OCI-M1 (cell line): ENCODE data around the gene LINGO4.
"Not testable (repeated sequence)": the region's sequence is repeated elsewhere in the genome, so short reads cannot be mapped to it uniquely, and the experiment has no call there.

Experiments used
- DNase-seq: peaks from one replicate; lab custom pipeline; 2025; lab: John Stamatoyannopoulos, UW

LINGO4 gene

DNA sequence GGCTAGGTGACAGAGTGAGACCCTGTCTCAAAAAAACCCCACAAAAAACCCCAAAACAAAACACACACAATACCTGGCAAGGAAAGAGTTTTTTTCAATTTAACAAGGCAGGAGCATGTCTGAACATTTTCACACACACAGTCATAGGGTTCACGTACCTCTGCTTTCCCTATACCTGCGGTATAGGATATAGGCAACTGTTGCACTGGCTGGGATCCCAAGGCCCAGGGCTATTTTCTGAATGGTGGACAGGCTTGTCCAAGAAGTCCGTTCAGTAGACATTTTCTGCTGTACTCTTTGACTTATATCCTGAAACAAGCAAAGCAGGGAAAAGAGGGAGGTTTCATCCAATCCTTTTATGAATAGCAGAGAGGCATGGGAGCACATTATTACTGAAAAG lies 22.5 kb downstream of the LINGO4 start:
- no peak for DNase-seq

DNA sequence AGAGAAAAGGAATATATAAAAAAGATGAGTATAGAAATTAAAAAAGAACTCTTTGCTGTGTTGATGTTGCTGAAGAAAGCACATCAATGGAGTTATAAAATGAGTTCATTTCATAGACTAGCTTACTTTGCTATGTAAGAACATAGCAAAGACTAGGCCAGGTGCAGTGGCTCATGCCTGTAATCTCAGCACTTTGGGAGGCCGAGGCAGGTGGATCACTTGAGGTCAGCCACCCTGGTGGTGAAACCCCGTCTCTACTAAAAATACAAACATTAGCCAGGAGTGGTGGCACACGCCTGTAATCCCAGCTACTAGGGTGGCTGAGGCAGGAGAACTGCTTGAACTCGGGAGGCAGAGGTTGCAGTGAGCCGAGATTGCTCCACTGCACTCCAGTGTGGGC lies 23.2 kb downstream of the LINGO4 start:
- DNase-seq, result not testable (repeated sequence)

DNA sequence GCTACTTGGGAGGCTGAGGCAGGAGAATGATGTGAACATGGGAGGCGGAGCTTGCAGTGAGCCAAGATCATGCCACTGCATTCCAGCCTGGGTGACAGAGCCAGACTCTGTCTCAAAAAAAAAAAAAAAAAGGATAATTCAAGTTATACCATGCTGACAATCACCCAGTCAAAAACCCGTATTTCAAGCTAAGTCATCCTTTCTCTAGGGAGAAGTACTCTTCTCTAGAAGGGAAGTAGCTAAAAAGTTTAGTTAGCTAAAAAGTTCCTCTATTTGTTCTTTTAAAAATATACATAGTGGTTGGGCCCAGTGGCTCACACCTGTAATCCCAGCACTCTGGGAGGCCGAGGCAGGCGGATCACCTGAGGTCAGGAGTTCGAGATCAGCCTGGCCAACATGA lies 24.5 kb downstream of the LINGO4 start:
- DNase-seq, result not testable (repeated sequence)

DNA sequence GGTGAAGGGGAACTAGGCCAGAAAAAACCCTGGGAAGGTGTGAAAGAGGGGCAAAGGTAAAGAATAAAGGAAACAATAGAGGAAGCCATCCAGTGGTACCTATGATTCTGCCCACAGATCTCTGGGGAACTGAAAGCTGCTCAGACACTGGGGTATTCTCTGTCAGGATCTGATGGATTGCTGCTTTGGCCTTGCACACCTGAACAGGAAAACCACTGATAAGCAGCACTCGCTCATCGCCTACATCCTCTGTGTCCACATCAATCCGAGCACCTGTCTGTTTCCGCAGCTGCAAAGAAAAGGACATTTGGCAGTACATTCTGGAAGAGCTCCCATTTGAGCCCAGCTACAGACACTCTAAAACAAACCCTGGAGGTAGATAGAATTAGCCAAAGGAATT lies 25.4 kb downstream of the LINGO4 start:
- DNase-seq, result no peak

DNA sequence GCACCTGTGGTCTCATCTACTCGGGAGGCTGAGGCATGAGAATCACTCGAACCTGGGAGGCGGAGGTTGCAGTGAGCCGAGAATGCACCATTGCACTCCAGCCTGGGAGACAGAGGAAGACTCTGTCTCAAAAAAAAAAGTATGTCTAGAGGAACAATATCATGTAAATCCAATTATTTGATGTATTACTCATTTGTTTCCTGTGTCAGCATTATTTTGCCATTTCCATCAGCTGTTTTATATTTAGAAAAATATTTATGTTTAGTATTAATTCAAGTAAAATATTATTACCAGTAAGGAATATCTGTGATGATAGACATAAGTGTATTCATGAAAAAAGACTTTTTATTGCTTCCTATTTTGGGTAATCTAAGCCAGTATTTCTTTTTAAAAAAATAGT lies 27.9 kb downstream of the LINGO4 start:
- no peak for DNase-seq

DNA sequence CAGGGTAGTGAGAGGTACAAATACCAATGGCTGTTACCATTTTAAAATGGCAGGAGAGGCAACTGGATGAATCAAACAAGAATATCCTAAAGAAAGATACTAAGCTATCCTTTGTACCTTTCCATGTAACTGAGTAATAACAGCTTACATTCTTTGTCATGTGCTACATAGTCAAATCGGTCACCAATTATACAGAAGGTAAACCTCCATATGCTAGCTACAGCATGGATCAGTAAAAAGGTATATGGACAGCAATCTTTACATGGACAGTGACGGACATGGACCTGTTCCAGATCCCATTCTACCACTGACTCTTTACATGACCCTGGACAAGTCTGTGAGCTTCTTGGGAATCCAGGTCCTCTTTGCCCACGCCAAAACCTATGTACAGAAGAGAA lies 28.6 kb downstream of the LINGO4 start:
- DNase-seq, result no peak

DNA sequence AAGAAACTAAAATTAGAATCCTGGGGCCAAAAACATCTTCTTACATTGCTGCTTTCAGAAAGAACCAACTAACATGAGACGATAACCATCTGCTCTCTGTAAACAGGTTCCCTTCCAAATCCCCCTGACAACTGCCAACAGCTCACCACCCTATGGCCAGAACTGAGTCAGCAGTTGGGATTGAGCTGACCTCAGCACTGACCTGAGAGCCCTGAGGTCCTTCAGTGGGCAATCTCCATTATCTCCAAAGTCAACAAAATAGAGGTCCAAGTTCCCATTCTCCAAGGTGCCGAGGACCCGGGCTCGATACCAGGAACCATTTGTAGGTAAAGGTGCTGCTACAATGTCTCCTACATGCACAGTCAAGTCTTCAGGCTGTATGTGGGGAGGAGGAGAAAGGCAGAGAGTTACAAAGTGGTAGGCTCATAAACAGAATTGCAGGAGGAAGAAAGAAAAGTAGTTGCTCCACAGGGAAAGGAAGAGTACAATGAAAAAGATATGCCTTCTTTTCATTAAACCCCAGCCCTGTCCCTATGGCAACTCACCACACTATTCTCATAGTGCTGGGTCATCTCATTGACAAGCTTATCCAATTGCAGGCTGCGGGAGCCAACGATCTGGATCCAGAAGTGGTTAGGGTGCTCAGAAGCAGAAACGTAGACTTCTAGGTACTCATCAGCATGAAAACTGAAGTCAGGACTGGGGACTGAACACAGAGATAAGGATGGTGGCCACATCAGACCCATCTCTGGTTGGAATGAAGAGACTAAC lies 29.1 kb downstream of the LINGO4 start:
- peak; percentile 66 for DNase-seq

DNA sequence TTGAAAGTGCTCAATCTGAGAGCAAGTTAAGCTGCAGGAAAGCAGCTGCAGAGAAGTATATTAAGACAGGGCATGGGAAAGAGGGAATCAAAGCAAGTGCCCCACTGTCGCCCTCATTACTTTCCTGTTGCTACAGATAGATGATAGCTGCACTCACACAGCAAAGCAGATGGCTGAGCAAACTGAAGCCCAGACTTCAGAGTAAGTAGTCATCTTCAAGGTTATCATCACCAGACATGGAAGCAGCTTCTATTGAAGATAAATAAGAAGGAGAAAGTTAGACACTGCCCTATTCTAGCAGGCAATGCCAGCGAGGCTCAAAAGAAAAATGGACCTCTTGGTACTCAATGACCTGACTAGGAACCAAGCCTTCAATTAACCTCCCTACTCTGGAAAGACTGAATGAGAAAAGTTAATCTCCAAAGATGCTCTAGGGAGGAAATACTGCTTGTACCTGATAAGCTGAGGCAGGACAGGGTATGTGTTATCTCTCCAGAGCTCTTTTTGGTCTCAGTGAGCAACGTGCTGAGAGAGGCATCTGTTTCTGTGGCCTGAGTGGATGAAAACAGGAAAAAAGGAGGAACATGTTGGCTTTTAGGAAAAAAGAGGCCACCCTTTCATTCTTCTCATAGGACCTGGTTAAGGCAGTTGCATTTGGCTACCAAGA lies 30.8 kb downstream of the LINGO4 start:
- peak; percentile 62 for DNase-seq

DNA sequence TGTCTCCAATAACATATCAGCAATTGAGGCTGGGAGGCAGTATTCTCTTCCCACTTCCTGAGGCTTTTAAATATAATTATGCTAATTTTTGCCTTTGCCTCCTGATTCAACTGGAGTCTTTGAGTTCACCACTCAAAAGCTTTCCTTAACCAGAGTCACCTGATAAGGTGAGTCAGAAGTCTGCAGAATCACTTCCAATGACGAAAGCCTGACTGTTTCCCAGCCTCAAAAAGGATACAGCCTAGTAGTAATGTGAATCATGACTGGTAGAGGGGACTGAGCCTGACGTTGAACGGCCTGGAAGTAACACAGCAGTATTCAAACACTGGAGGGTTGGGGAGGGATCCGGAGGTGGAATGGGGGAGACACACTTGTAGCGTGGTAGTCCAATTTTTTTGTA lies 31.5 kb downstream of the LINGO4 start:
- DNase-seq, result no peak

DNA sequence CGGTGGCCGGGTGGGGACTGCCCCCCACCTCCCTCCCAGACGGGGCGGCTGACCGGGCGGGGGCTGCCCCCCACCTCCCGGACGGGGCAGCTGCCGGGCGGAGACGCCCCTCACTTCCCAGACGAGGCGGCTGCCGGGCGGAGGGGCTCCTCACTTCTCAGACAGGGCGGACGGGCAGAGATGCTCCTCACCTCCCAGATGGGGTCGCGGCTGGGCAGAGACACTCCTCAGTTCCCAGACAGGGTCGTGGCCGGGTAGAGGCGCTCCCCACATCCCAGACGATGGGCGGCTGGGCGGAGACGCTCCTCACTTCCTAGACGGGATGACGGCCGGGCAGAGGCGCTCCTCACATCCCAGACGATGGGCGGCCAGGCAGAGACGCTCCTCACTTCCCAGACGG lies 35.9 kb downstream of the LINGO4 start:
- DNase-seq, result not testable (repeated sequence)

DNA sequence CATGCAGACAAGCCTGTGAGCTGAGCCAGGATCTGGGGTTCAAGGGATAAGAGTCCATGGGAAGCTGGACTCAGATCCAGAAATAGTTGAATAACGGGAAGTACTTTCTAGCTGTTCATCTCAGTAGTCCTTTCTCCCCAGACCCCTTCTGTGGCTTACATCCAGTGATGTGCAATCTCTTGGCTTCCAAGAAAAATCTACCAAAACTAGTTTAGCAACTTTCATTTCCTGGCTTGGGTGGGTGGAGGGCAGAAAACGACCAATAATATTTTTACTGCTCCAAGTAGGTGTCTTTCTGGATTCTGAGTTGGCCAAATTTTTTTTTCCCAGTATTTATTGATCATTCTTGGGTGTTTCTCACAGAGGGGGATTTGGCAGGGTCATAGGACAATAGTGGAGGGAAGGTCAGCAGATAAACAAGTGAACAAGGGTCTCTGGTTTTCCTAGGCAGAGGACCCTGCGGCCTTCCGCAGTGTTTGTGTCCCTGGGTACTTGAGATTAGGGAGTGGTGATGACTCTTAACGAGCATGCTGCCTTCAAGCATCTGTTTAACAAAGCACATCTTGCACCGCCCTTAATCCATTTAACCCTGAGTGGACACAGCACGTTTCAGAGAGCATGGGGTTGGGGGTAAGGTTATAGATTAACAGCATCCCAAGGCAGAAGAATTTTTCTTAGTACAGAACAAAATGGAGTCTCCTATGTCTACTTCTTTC lies 36.7 kb downstream of the LINGO4 start:
- peak; percentile 45 for DNase-seq

DNA sequence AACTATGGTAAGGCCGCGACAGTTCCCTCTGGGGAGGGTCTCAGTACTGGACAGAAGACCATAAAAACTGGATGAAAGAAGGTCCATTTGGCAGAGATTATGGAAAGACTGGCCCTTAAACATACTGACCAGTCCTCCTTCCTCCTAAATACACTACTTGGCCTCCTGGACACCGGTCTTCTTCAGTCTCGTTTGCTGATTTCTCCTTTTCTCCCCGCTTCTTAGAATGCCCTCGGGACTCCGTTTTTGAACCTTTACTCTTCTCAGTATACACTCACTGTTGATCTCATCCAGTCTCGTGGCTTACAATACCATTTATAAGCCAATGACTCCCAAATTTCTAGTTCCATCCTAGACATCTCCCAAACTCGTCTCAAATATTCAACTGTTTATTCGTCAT lies 41.2 kb downstream of the LINGO4 start:
- no peak for DNase-seq

DNA sequence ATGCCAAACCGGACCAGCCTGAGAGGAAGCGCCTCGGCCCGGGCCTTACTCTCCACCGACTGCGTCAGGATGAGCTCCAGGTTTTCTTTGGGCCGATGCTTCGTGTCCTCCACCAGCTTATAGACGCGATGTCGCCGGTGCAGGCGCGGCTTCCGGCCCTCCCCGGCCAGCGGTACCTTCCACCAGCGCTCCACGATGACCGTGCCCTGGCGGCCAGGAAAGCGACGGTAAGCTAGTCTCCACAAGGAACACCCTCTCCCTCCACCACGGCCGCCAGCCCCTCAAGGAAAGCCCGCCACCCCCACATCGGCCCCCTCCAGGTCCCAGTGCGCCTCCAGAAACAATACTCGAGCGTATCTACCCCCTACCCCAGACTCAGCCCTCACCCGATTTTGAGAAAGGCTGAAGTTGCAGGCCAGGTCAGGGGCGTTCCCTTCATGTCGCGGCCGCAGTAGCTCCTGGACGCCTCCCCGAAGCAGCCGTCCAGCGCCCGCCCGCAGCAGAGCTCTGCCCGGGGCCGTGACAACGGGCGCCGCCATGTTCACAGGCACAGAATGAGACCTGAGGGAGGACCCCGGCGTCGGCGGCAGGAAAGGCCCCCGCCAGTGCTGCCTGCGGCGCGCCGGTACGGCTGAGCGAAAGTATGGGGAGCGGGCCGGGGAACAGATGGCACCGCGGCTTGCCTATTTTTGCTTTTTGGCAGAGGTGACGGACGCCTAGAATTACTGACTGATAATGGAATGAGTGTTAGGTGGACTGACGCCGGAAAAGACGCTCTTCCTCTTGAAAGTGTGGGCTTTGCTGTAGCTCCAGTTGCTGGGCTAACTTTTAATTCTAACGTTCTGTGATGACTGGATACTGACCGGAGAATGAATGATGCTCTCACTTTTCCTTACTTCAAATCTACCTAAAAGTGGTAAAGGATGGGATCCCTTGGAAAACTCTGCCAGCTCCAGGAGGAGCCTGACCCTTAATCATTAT lies 42.0 kb downstream of the LINGO4 start, which contains the start of gene MRPL9:
Gene MRPL9 (minus strand): TSS at position 556 of the 981 bp plus-strand sequence. CDS start 17 bp downstream, at position 539.
- DNase-seq, result peak; percentile 92

DNA sequence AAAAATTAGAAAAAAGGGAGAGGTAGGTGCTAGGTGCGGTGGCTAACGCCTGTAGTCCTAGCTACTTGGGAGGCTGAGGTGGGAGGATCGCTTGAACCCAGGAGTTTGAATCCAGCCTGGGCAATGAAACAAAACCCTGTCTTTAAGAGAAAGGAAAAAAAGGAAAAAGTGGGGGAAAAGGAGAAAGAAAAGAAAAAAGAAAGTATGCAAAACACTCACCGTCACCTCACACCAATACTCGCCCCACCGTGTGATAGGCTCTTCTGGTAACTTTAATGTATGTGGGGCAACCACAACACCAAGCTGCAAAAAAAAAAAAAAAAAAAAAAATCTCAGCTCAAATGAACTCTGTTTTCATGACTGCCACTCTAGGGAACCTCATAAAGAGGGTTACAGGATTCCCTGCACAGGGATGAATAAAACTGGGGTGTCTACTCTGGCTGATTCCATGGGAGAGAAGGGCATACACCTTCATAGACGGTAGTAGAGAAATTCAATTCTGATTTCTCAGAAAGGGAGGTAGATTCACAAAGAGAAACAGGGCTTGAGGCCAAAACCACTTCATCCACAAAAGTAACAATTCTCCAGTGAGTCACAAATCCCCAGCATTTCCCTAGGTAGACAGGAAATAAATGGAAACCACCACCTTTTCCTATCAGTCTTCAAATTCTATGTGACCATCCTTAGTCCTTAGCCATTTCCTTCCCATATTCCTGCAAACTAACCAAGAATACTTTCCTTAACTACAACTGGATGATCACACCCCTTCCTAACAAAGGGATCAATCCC lies 44.4 kb downstream of the LINGO4 start:
- DNase-seq, result no peak

DNA sequence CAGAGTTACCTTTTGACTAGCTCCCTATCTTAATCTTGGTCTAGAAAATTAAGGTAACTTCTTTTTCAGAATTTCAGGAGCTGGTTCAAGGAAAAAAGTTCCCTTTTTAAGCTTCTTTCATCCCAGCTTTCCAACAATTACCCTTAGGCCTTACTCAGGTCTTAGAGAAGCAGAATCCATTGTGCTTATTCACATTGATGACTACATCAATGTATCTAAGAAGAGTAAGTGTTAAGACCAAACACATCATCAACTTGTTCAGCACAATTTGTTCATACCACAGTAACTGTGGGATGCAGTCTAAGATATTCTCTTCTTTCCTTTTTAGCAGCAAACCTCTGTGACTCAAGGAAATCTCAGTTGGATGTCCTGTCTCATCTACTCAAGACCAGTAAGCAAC lies 46.0 kb downstream of the LINGO4 start:
- no peak for DNase-seq

DNA sequence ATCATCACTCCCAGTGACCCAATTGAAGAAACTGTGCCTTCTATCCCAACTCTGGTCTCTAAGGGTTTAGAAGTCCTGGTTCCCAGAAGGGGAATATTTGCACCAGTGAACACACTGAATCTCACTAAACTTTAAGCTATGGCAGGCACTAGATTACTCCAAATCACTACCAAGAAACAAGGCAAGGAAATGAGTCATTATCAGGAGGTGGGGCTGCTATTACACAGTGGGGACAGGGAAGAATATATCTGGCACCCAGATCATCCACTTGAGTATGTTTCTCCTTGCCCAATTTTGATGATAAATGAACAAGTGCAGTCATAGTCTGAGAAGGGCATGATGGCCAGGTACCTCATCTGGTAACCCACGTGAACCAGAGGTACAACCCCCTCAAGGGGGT lies 48.9 kb downstream of the LINGO4 start:
- no peak for DNase-seq
